SKM-1 treated with dmso at 0.1 percent for 144 hours (cell line): Measurements from ENCODE around the gene KRTAP29-1.
"Not testable (repeated sequence)": the region's sequence is repeated elsewhere in the genome, so short reads cannot be mapped to it uniquely, and the experiment has no call there.

Source experiments
- DNase-seq: peaks from one replicate; lab custom pipeline; 2025; ENCODE audit not compliant: unreplicated experiment; lab: John Stamatoyannopoulos, UW

The KRTAP29-1 gene

GRCh38 chr17:41301916-41302901 lies at the start of gene KRTAP29-1:
TSS of gene KRTAP29-1 (minus strand) at chr17:41302851. CDS start at chr17:41302851, 0 bp downstream.
- no peak for DNase-seq

- no peak for DNase-seq
Observed at GRCh38 chr17:41351177-41351576, 48.5 kb upstream of the KRTAP29-1 start.

- DNase-seq = not testable (repeated sequence)
Observed at GRCh38 chr17:41350381-41350878, 47.8 kb upstream of the KRTAP29-1 start, which contains the start of gene KRT33A. TSS of gene KRT33A (minus strand) at chr17:41350828. CDS start at chr17:41350767, 61 bp downstream.

GRCh38 chr17:41347869-41348760 lies 45.5 kb upstream of the KRTAP29-1 start:
- DNase-seq = no peak

- DNase-seq = not testable (repeated sequence)
Observed at GRCh38 chr17:41346421-41346820, 43.8 kb upstream of the KRTAP29-1 start.

GRCh38 chr17:41345992-41346391 lies 43.3 kb upstream of the KRTAP29-1 start:
- DNase-seq = no peak

GRCh38 chr17:41343029-41343428 lies 40.4 kb upstream of the KRTAP29-1 start:
- DNase-seq = no peak

- no peak for DNase-seq
Observed at GRCh38 chr17:41340934-41341861, 38.5 kb upstream of the KRTAP29-1 start.

- DNase-seq = no peak
Observed at GRCh38 chr17:41340494-41340893, 37.8 kb upstream of the KRTAP29-1 start.

- DNase-seq = no peak
Observed at GRCh38 chr17:41339571-41340172, 37.0 kb upstream of the KRTAP29-1 start.

- DNase-seq = no peak
Observed at GRCh38 chr17:41338961-41339485, 36.4 kb upstream of the KRTAP29-1 start.

- no peak for DNase-seq
Observed at GRCh38 chr17:41335747-41336146, 33.1 kb upstream of the KRTAP29-1 start.

GRCh38 chr17:41334385-41335305 lies 32.0 kb upstream of the KRTAP29-1 start:
- DNase-seq = no peak

- no peak for DNase-seq
Observed at GRCh38 chr17:41333836-41334235, 31.2 kb upstream of the KRTAP29-1 start.

- no peak for DNase-seq
Observed at GRCh38 chr17:41333098-41333497, 30.4 kb upstream of the KRTAP29-1 start.

- DNase-seq = no peak
Observed at GRCh38 chr17:41332239-41332638, 29.6 kb upstream of the KRTAP29-1 start.

GRCh38 chr17:41331606-41332005 lies 29.0 kb upstream of the KRTAP29-1 start:
- no peak for DNase-seq

- no peak for DNase-seq
Observed at GRCh38 chr17:41329279-41329948, 26.8 kb upstream of the KRTAP29-1 start.
